Measurements from ENCODE around the gene HEXD. TPM values are rescaled to one million over a fixed set of nuclear protein-coding genes. Genes with fewer than 3 reads are reported as not detected.
A peak's percentile ranks its signal among the peaks of the same experiment; 100 is the strongest.

HEXD gene
- total RNA-seq, 2 experiments from 2014 or later, result 21.7 to 26.0 TPM

- Mint-ChIP-seq H3K36me3 (peaks cover 37% of the 10 kb centered on the region), H3K9me3 (no peaks in the 10 kb centered on the region), H3K4me1 (ENCODE audit: low read depth) (peaks cover 24% of the 10 kb centered on the region), H3K4me3 (no peak overlapping the region), H3K27me3 (no peaks in the 10 kb centered on the region), H3K27ac (peak overlapping the region; percentile 28)
- ChIA-PET CTCF (interaction anchor here (0.6 kb wide), 1 partner anchor 45 kb away, joined by 4 read pairs; no protein-coding TSS in a partner anchor), POLR2A (no interaction called here)
- DNase-seq, result no peak
- intact Hi-C loops (cut with micrococcal nuclease), result no loop called here
Observed at GRCh38 chr17:82442643-82443464, 24.7 kb downstream of the HEXD start.

GRCh38 chr17:82443465-82444283 is 25.5 kb downstream of the HEXD start:
- H3K27ac Mint-ChIP-seq, result no peak overlapping the region
- CTCF ChIA-PET, result interaction anchor here (0.6 kb wide), 1 partner anchor 45 kb away, joined by 4 read pairs; no protein-coding TSS in a partner anchor
- peaks cover 38% of the 10 kb centered on the region for H3K36me3 Mint-ChIP-seq
- no peak overlapping the region for H3K4me3 Mint-ChIP-seq
- H3K9me3 Mint-ChIP-seq, result no peaks in the 10 kb centered on the region
- POLR2A ChIA-PET, result no interaction called here
- intact Hi-C loops (cut with micrococcal nuclease), result no loop called here
- H3K4me1 Mint-ChIP-seq (ENCODE audit: low read depth), result peaks cover 26% of the 10 kb centered on the region
- no peak for DNase-seq
- no peaks in the 10 kb centered on the region for H3K27me3 Mint-ChIP-seq

- Mint-ChIP-seq H3K27me3 (no peaks in the 10 kb centered on the region), H3K27ac (no peak overlapping the region), H3K4me3 (no peak overlapping the region), H3K4me1 (ENCODE audit: low read depth) (peaks cover 26% of the 10 kb centered on the region), H3K36me3 (peaks cover 45% of the 10 kb centered on the region), H3K9me3 (no peaks in the 10 kb centered on the region)
- CTCF ChIA-PET, result no interaction called here
- POLR2A ChIA-PET, result no interaction called here
- intact Hi-C loops (cut with micrococcal nuclease), result no loop called here
- no peak for DNase-seq
Observed at GRCh38 chr17:82444284-82444893, 26.2 kb downstream of the HEXD start.

- CTCF ChIA-PET, result no interaction called here
- Mint-ChIP-seq H3K27me3 (no peaks in the 10 kb centered on the region), H3K4me1 (ENCODE audit: low read depth) (peaks cover 26% of the 10 kb centered on the region), H3K9me3 (no peaks in the 10 kb centered on the region), H3K27ac (no peak overlapping the region), H3K36me3 (peaks cover 51% of the 10 kb centered on the region), H3K4me3 (no peak overlapping the region)
- DNase-seq, result no peak
- POLR2A ChIA-PET, result no interaction called here
- intact Hi-C loops (cut with micrococcal nuclease), result no loop called here
Observed at GRCh38 chr17:82444941-82445521, 26.9 kb downstream of the HEXD start.

GRCh38 chr17:82445542-82445941 is 27.4 kb downstream of the HEXD start:
- Mint-ChIP-seq H3K9me3 (no peaks in the 10 kb centered on the region), H3K27ac (peak overlapping the region; percentile 60), H3K36me3 (peaks cover 48% of the 10 kb centered on the region), H3K4me3 (no peak overlapping the region), H3K4me1 (ENCODE audit: low read depth) (peaks cover 24% of the 10 kb centered on the region), H3K27me3 (no peaks in the 10 kb centered on the region)
- POLR2A ChIA-PET, result no interaction called here
- CTCF ChIA-PET, result interaction anchor here (1.3 kb wide), 1 partner anchor 21 kb away, joined by 5 read pairs; no protein-coding TSS in a partner anchor
- intact Hi-C loops (cut with micrococcal nuclease), result no loop called here
- DNase-seq, result peak; percentile 43

GRCh38 chr17:82446124-82446523 is 28.0 kb downstream of the HEXD start:
- H3K36me3 Mint-ChIP-seq, result peaks cover 48% of the 10 kb centered on the region
- H3K27me3 Mint-ChIP-seq, result no peaks in the 10 kb centered on the region
- no peak for DNase-seq
- ChIA-PET CTCF (interaction anchor here (0.6 to 1.3 kb wide), 3 partner anchors 12 to 21 kb away, joined by 3 to 5 read pairs (median 4); no protein-coding TSS in a partner anchor), POLR2A (no interaction called here)
- peak overlapping the region; percentile 60 for H3K27ac Mint-ChIP-seq
- H3K4me3 Mint-ChIP-seq, result no peak overlapping the region
- intact Hi-C loops (cut with micrococcal nuclease), result no loop called here
- H3K4me1 Mint-ChIP-seq (ENCODE audit: low read depth), result peaks cover 25% of the 10 kb centered on the region
- no peaks in the 10 kb centered on the region for H3K9me3 Mint-ChIP-seq

GRCh38 chr17:82446649-82447048 is 28.5 kb downstream of the HEXD start:
- intact Hi-C loops (cut with micrococcal nuclease), result no loop called here
- H3K4me3 Mint-ChIP-seq, result no peak overlapping the region
- peaks cover 30% of the 10 kb centered on the region for H3K4me1 Mint-ChIP-seq (ENCODE audit: low read depth)
- peak overlapping the region; percentile 60 for H3K27ac Mint-ChIP-seq
- H3K27me3 Mint-ChIP-seq, result no peaks in the 10 kb centered on the region
- no peak for DNase-seq
- CTCF ChIA-PET, result interaction anchor here (0.6 to 1.3 kb wide), 3 partner anchors 11 to 22 kb away, joined by 3 to 5 read pairs (median 4); no protein-coding TSS in a partner anchor
- POLR2A ChIA-PET, result no interaction called here
- peaks cover 48% of the 10 kb centered on the region for H3K36me3 Mint-ChIP-seq
- no peaks in the 10 kb centered on the region for H3K9me3 Mint-ChIP-seq

- intact Hi-C loops (cut with micrococcal nuclease), result no loop called here
- no peak for DNase-seq
- H3K4me3 Mint-ChIP-seq, result peak overlapping the region; percentile 41
- ChIA-PET POLR2A (interaction anchor here (0.6 to 3.0 kb wide), 2 partner anchors 10 to 21 kb away, joined by 5 to 13 read pairs; no protein-coding TSS in a partner anchor), CTCF (no interaction called here)
- no peaks in the 10 kb centered on the region for H3K27me3 Mint-ChIP-seq
- peak overlapping the region; percentile 77 for H3K27ac Mint-ChIP-seq
- H3K4me1 Mint-ChIP-seq (ENCODE audit: low read depth), result peaks cover 41% of the 10 kb centered on the region
- H3K9me3 Mint-ChIP-seq, result no peaks in the 10 kb centered on the region
- H3K36me3 Mint-ChIP-seq, result peaks cover 45% of the 10 kb centered on the region
Observed at GRCh38 chr17:82447876-82448275, 29.7 kb downstream of the HEXD start.

- Mint-ChIP-seq H3K4me1 (ENCODE audit: low read depth) (peaks cover 46% of the 10 kb centered on the region), H3K27ac (peak overlapping the region; percentile 99), H3K9me3 (no peaks in the 10 kb centered on the region), H3K36me3 (peaks cover 39% of the 10 kb centered on the region), H3K27me3 (no peaks in the 10 kb centered on the region), H3K4me3 (peak overlapping the region; percentile 85)
- DNase-seq, result peak; percentile 85
- intact Hi-C loops (cut with micrococcal nuclease), result loop anchor here (1.0 kb wide), 2 partner anchors 31 to 45 kb away; partner anchors contain the start of genes HEXD and OGFOD3
- ChIA-PET POLR2A (interaction anchor here (0.6 to 3.0 kb wide), 12 partner anchors 9 to 220 kb away, joined by 3 to 22 read pairs (median 4); partner anchors contain the start of genes CD7, FOXK2 and NARF), CTCF (interaction anchor here (0.6 to 1.6 kb wide), 3 partner anchors 24 to 218 kb away, joined by 3 to 6 read pairs (median 3); no protein-coding TSS in a partner anchor)
Observed at GRCh38 chr17:82449131-82449882, 31.2 kb downstream of the HEXD start.

GRCh38 chr17:82449883-82450356 is 31.8 kb downstream of the HEXD start:
- CTCF ChIA-PET, result interaction anchor here (1.4 to 1.6 kb wide), 2 partner anchors 25 to 46 kb away, joined by 3 to 6 read pairs; no protein-coding TSS in a partner anchor
- H3K9me3 Mint-ChIP-seq, result no peaks in the 10 kb centered on the region
- peaks cover 46% of the 10 kb centered on the region for H3K4me1 Mint-ChIP-seq (ENCODE audit: low read depth)
- H3K27ac Mint-ChIP-seq, result peak overlapping the region; percentile 99
- H3K36me3 Mint-ChIP-seq, result peaks cover 37% of the 10 kb centered on the region
- DNase-seq, result peak; percentile 74
- no peaks in the 10 kb centered on the region for H3K27me3 Mint-ChIP-seq
- intact Hi-C loops (cut with micrococcal nuclease), result loop anchor here (1.0 to 10.0 kb wide), 6 partner anchors 8 to 355 kb away; partner anchors contain the start of genes FASN, FOXK2, HEXD and NARF
- H3K4me3 Mint-ChIP-seq, result peak overlapping the region; percentile 85
- POLR2A ChIA-PET, result interaction anchor here (1.0 to 3.0 kb wide), 9 partner anchors 9 to 157 kb away, joined by 3 to 22 read pairs (median 9); partner anchors contain the start of genes CD7, FOXK2 and NARF

Measured in activated CD4-positive, alpha-beta memory T cell treated with anti-CD3 and anti-CD28 coated beads for 36 hours (primary cell).